ENCODE data around the gene CLK1.

DNA sequence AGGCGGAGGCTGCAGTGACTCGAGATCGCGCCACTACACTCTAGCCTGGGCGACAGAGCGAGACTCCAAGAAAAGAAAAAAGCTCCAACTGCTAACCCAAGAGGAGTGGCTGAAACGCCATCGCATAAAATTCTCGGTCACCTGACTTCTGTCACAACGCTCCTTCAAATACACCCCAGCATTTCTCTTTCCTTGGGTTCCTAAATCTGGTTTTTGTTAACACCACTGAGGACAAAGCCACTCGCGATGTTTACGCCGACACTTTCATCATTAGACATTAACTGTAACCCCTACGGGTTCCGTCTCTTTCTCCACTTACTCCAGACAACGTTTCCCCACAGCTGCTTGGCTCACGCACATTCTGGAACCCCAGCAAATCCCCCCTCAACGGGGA is 679 bp downstream of the CLK1 start:
- TF ChIP-seq TAF1 (IDR thresholded peaks at IDR 0.05; ENCODE audit: low read depth) (no peak), CEBPB (IDR thresholded peaks at IDR 0.05) (no peak), YY1 (IDR thresholded peaks at IDR 0.05; ENCODE audit: low read depth) (no peak), MAX (IDR thresholded peaks at IDR 0.05) (no peak), CREB1 (IDR thresholded peaks at IDR 0.05; ENCODE audit: low read depth) (no peak), RAD21 (IDR thresholded peaks at IDR 0.05; ENCODE audit: low read depth) (no peak)
- TF ChIP-seq, protein P1, sequence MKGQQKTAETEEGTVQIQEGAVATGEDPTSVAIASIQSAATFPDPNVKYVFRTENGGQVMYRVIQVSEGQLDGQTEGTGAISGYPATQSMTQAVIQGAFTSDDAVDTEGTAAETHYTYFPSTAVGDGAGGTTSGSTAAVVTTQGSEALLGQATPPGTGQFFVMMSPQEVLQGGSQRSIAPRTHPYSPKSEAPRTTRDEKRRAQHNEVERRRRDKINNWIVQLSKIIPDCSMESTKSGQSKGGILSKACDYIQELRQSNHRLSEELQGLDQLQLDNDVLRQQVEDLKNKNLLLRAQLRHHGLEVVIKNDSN (IDR thresholded peaks at IDR 0.05): no peak

Data from Ishikawa (cell line).